ENCODE results near the gene NHLRC4.

NHLRC4 gene

GRCh38 chr16:554640-555365 is 12.0 kb upstream of the NHLRC4 start:
- no peak for DNase-seq

GRCh38 chr16:555528-556473 is 11.0 kb upstream of the NHLRC4 start:
- no peak for DNase-seq

GRCh38 chr16:556474-557173 is 10.2 kb upstream of the NHLRC4 start:
- DNase-seq: no peak

- no peak for DNase-seq
Observed at GRCh38 chr16:557463-558297, 9.1 kb upstream of the NHLRC4 start.

GRCh38 chr16:558298-559020 is 8.3 kb upstream of the NHLRC4 start:
- DNase-seq: no peak

GRCh38 chr16:559021-559380 is 7.8 kb upstream of the NHLRC4 start:
- DNase-seq: no peak

GRCh38 chr16:559411-560203 is 7.2 kb upstream of the NHLRC4 start:
- DNase-seq: no peak

GRCh38 chr16:560204-560700 is 6.6 kb upstream of the NHLRC4 start, which contains the start of gene PRR35:
PRR35 (plus strand) TSS chr16:560394; CDS start chr16:563295, 2,901 bp downstream.
- no peak for DNase-seq

- no peak for DNase-seq
Observed at GRCh38 chr16:560701-561412, 5.9 kb upstream of the NHLRC4 start.

GRCh38 chr16:561413-561794 is 5.4 kb upstream of the NHLRC4 start:
- no peak for DNase-seq

GRCh38 chr16:561957-562938 is 4.6 kb upstream of the NHLRC4 start:
- no peak for DNase-seq

- no peak for DNase-seq
Observed at GRCh38 chr16:563072-563644, 3.6 kb upstream of the NHLRC4 start.

- no peak for DNase-seq
Observed at GRCh38 chr16:564690-565418, 2.0 kb upstream of the NHLRC4 start.

- DNase-seq: no peak
Observed at GRCh38 chr16:565419-566330, 1.1 kb upstream of the NHLRC4 start.

- DNase-seq: no peak
Observed at GRCh38 chr16:567373-568256, 810 bp downstream of the NHLRC4 start.
